ENCODE results near the gene RPS4Y2. TPM values are rescaled to one million over a fixed set of nuclear protein-coding genes. Genes with fewer than 3 reads are reported as not detected.

Gene RPS4Y2
- total RNA-seq, 1 experiment from 2014 or later = not detected

GRCh38 chrY:20745060-20745459 lies 10.8 kb upstream of the RPS4Y2 start:
- DNase-seq (ENCODE audit: low read depth, low spot score) = no peak
- CTCF ChIA-PET = no interaction called here
- RAD21 ChIA-PET (ENCODE audit: low non-redundant PET in 1 of 2, low total read pairs in 2 of 2, uncharacterized antibody in 2 of 2, unreplicated experiment in 2 of 2) = no interaction called here
- intact Hi-C loops (cut with micrococcal nuclease) = no loop called here
- Histone ChIP-seq H3K9me2 (ENCODE audit: insufficient read depth) (no peaks in the 10 kb centered on the region), H3K27ac (ENCODE audit: low read depth, low read length) (no peak overlapping the region), H4K20me1 (ENCODE audit: insufficient read depth) (no peaks in the 10 kb centered on the region), H3K27me3 (ENCODE audit: insufficient read depth, low read length) (no peaks in the 10 kb centered on the region), H3K79me2 (ENCODE audit: insufficient read depth, low read length) (no peaks in the 10 kb centered on the region), H3K4me3 (replicated peaks in 1 of 2; ENCODE audit: low read depth in 1 of 2, low read length in 2 of 2) (no peak overlapping the region), H3K9ac (ENCODE audit: low read length) (no peak overlapping the region), H3K4me2 (ENCODE audit: low read length) (no peak overlapping the region), H2AFZ (ENCODE audit: low read depth, low read length, poor library complexity, severe bottlenecking) (no peak overlapping the region), H3K36me3 (ENCODE audit: control insufficient read depth in 1 of 2, insufficient read depth in 2 of 2, low read length in 2 of 2) (no peaks in the 10 kb centered on the region), H3K9me3 (ENCODE audit: control insufficient read depth in 1 of 2, insufficient read depth in 1 of 2, low read depth in 1 of 2, low read length in 2 of 2) (no peaks in the 10 kb centered on the region), H3K4me1 (ENCODE audit: control insufficient read depth in 1 of 2, insufficient read depth in 2 of 2, low read length in 2 of 2) (no peaks in the 10 kb centered on the region)
- TF ChIP-seq POLR2A (IDR thresholded peaks at IDR 0.05; ENCODE audit: borderline replicate concordance, extremely low read depth, insufficient read depth, insufficient read length) (no peak), ZFX (IDR thresholded peaks at IDR 0.05) (no peak), REST (IDR thresholded peaks at IDR 0.05; ENCODE audit: low read depth) (no peak), EGR1 (IDR thresholded peaks at IDR 0.05; ENCODE audit: low read depth) (no peak), ZBTB33 (IDR thresholded peaks at IDR 0.05; ENCODE audit: extremely low read depth, insufficient replicate concordance, low read length) (no peak), POLR2AphosphoS5 (IDR thresholded peaks at IDR 0.05; ENCODE audit: low read depth, low read length) (no peak), JUND (IDR thresholded peaks at IDR 0.05) (no peak), EZH2 (IDR thresholded peaks at IDR 0.05) (no peak), RAD21 (IDR thresholded peaks at IDR 0.05; ENCODE audit: low read depth) (no peak), EZH2phosphoT487 (IDR thresholded peaks at IDR 0.05; ENCODE audit: borderline replicate concordance) (no peak), FOSL1 (IDR thresholded peaks at IDR 0.05; ENCODE audit: low read depth) (no peak), CBX3 (IDR thresholded peaks at IDR 0.05; ENCODE audit: low read depth) (no peak), ELF1 (IDR thresholded peaks at IDR 0.05; ENCODE audit: borderline replicate concordance, low read depth) (no peak), ATF3 (IDR thresholded peaks at IDR 0.05) (no peak), ZNF274 (IDR thresholded peaks at IDR 0.05; ENCODE audit: low read depth, low read length) (no peak), CEBPB (IDR thresholded peaks at IDR 0.05; ENCODE audit: low read depth) (no peak)
- POLR2A ChIA-PET = no interaction called here
- no TSS peak for BruUV-seq (replicated peaks)
- ATAC-seq = no peak
